ENCODE results near the gene FKBP11.

DNA sequence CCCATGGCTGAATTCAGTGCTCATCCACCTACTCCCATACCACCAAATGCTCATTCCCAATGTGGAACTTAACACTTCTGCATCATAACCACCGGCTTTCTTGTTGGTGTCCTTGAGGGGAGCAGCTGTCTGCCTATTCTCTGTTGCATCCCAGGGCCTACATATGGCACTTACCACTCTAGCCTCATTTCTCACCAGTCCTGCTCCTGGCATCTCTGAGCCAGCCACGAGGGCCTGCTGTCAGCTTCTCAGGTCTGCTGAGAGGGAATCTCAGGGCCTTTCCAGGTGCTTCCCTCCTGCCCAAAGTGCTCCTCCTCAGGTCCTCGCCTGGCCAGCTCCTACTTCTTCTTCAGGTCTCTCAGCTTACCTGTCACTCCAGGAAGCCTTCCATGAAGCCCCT, 35.6 kb downstream of the FKBP11 start:
- TF ChIP-seq, protein P1, sequence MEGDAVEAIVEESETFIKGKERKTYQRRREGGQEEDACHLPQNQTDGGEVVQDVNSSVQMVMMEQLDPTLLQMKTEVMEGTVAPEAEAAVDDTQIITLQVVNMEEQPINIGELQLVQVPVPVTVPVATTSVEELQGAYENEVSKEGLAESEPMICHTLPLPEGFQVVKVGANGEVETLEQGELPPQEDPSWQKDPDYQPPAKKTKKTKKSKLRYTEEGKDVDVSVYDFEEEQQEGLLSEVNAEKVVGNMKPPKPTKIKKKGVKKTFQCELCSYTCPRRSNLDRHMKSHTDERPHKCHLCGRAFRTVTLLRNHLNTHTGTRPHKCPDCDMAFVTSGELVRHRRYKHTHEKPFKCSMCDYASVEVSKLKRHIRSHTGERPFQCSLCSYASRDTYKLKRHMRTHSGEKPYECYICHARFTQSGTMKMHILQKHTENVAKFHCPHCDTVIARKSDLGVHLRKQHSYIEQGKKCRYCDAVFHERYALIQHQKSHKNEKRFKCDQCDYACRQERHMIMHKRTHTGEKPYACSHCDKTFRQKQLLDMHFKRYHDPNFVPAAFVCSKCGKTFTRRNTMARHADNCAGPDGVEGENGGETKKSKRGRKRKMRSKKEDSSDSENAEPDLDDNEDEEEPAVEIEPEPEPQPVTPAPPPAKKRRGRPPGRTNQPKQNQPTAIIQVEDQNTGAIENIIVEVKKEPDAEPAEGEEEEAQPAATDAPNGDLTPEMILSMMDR (IDR thresholded peaks at IDR 0.05; ENCODE audit: extremely low read depth in 1 of 2, insufficient read depth in 1 of 2, low read depth in 1 of 2, low read length in 2 of 2): no peak
- TF ChIP-seq POLR2A (IDR thresholded peaks at IDR 0.05; ENCODE audit: low read depth, low read length) (no peak), MYC (IDR thresholded peaks at IDR 0.05; ENCODE audit: low read depth, low read length) (no peak), POLR2AphosphoS5 (IDR thresholded peaks at IDR 0.05; ENCODE audit: insufficient read depth, low read depth, low read length) (no peak), FOS (IDR thresholded peaks at IDR 0.05; ENCODE audit: borderline replicate concordance, insufficient read depth, low read length) (no peak), EZH2 (IDR thresholded peaks at IDR 0.05; ENCODE audit: borderline replicate concordance, low read depth, low read length, severe bottlenecking) (no peak), GATA2 (IDR thresholded peaks at IDR 0.05; ENCODE audit: insufficient read depth, insufficient read length, low read depth, low read length) (no peak), JUN (IDR thresholded peaks at IDR 0.05; ENCODE audit: borderline replicate concordance, insufficient read depth, insufficient read length, low read depth) (no peak)
